Cerebellar nuclear complex (tissue), 1 donor: ENCODE results near the gene GSTO2.

Experiments
- DNase-seq, 2 experiments: peaks; one replicate each; lab custom pipeline; 2025; lab: John Stamatoyannopoulos, UW

GSTO2 gene

GRCh38 chr10:104339469-104340110 is 70.6 kb downstream of the GSTO2 start:
- DNase-seq = no peak

DNA sequence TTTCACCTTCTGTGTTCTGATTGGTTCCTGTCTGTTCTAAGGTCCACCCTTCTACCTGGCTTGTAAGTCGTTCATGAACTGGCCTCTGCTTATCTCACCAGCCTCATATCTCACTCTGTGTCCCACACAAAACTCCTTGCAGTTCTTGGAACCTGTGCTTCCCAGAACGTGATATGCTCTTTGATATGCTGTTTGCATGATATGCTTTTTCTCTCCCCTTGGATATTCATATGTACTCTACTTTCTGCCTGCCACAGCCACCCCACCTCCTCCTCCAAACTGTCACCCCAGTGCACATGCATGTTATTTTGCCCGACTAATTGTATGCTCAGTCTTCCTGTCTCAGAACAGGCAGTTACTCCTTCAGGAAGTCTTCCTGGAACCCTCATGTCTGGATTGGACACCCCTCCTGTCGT is 71.1 kb downstream of the GSTO2 start:
- DNase-seq = no peak

- no peak for DNase-seq
Observed at GRCh38 chr10:104340641-104341040, 71.7 kb downstream of the GSTO2 start.

DNA sequence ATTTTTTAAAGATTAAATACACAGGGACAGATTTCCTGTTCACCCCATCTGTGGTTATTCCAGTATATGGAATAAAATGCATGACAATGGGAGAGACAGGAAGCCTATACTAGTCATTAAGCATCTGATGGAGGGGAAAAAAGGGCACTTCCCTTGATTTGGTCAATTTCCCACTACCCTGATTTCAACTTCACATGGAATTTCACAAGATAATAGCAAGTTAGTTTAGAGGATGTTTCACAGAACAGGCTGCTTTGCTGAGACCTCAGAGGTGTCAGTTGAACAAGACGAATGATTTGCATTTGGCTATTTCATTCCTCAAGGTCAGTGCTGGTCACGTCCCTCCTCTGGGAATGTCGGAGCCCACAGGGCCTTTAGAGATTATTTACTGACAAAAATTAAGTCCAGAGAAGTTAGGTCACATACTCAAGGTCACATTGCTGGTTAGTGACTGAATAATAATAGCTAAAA is 74.0 kb downstream of the GSTO2 start:
- DNase-seq = no peak

DNA sequence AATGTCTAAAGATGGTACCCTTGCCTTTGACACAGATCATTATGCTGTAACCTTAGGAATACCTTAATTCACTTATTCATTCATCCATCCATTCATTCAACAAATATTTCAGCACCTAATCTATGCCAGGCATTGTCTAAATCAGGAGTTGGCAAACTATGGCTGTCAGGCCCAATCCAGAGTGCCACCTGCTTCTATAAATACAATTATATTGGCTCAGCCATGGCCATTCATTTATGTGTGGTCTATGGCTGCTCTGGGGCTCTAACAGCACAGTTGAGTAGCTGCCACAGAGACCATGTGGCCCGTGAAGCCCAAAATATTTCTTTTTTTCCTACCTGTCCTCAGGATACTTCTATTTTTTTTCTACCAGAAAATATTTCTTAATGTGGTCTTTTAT is 75.2 kb downstream of the GSTO2 start:
- DNase-seq = no peak

- DNase-seq = no peak
Observed at GRCh38 chr10:104345515-104345914, 76.5 kb downstream of the GSTO2 start.

DNA sequence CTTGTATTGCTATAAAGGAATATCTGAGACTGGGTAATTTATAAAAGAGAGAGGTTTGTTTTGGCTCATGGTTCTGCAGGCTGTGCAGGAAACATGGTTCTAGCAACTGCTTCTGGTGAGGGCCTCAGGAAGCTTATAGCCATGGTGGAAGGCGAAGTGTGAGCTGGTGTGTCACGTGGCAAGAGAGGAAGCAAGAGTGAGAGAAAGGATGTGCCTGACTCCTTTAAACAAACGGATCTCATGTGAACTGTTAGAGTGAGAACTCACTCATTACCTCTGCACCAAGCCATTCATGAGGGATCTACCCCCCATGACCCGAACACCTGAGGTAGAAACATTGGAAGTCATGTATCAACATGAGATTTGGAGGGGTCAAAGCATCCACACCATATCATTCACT is 77.0 kb downstream of the GSTO2 start:
- no peak for DNase-seq

DNA sequence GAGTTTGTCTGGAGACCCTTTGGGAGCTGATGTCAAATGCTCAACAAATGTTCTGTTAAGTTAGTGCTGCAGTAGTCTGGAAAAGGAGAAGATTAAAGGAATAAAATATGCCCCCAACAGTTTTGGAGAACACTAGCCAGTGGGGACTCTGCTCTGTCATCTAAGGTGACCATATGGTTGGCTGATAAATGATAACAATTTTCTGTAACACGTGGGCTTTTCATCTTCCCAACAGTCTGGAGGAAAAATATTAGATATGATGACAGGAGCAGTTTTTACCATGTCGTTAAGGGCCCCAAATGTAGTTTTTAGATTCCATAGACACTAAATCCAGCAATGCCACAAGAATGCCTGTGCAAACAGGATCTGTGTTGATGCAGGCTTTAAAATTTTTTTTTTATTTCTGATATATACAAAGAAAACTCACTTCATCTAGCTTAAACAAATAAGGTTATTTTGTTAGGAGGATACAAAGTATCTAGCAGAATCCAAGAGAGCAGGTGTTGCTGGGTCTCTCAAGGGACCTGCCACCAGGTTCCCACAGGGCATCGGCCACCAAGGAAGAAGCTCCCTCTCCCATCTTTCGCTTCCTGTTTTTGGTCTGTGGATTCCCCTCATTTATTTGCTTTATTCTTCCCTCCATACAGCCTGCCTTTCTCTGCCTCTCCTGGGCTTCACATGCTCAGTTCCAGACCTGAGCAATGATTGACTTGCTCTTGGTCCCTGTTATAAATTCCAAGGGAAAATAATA is 78.5 kb downstream of the GSTO2 start:
- no peak for DNase-seq

DNA sequence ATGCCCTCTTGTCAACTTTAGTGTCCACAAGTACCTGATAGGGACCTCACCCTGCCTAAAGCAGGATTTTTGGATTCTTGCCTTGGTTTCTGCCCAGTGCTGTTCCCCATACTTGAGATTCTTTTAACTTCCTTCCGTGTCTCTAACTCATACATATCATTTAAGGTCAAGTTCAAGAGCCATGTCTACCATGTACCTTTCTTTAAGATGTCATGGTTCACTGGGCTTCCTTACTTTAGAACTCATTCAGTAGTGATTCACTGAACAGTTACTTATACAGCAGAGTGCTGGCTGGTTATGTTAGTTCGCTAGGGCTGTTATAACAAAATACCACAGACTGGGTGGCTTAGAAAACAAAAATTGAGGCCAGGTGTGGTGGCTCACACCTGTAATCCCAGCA is 79.6 kb downstream of the GSTO2 start:
- DNase-seq = no peak

DNA sequence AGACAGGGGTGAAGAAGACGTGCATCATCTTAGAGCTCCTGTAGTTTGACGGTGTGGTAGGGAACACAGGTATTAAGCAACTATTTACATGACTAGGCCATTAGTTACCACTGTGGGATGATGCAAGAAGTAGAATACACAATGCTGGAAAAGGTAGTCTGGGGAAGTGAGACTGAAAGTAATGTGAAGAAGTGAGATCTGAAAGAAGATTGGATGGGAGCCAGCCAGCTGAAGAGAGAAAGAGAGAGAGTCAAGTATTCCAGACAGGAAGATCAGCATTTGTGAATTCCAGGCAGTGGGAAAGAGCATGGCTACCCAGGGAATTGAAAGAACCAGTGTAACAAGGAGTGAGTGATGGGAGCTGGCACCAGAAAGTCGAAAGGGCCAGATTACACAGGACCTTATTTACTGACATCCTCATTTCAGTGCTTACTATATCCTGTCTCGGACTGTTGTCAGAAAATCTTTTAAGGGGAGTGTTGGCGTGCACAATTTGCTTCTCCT is 80.7 kb downstream of the GSTO2 start:
- DNase-seq = no peak

- DNase-seq = no peak
Observed at GRCh38 chr10:104350127-104350635, 81.2 kb downstream of the GSTO2 start.

- DNase-seq = no peak
Observed at GRCh38 chr10:104351061-104351702, 82.2 kb downstream of the GSTO2 start.

- no peak for DNase-seq
Observed at GRCh38 chr10:104351919-104352318, 82.9 kb downstream of the GSTO2 start.

DNA sequence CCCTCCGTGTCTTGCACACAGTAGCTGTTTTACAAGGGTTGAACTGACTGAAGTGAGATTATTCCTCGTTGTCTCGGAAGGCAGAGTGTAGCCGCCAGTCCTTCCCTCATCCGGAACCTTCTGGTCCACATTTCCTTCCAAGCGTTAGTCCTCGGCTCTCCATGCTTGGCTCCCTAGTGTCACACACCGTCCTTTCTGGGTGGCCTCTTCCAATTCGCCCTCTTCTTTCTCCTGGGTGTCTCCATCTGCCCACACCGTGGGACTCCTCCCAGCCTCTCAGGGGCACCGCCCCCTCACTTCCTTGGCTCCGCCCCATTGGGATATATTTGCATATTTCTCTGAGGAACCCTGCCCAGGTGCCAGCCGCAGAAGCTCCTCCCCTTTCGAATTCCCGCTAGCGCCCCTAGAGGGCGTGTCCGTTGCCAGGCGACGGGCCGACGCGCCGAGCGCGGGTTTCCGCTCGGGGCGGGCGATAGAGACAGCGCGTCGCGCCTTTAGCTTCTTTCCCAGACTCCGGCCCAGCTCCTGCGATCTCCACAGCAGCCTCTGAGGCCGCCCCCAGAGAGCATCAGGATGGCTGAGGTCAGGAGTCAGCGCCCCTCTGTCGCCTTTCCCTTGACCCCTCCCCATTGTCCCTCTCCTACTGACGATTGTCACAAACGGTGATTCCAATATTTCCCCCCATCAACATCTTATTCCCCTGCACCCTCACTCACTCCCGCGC is 84.5 kb downstream of the GSTO2 start, which contains the start of gene CFAP58:
Gene CFAP58 (plus strand): TSS at position 509 of the 724 bp plus-strand sequence. CDS start 65 bp downstream, at position 574.
- DNase-seq = peak in 1 of 2 experiments; percentile 28
